CD4-positive, alpha-beta memory T cell (primary cell): ENCODE measurements around the gene ZNF710. TPM values are rescaled to one million over a fixed set of nuclear protein-coding genes. Genes with fewer than 3 reads are reported as not detected.

Experiments used
- CTCF ChIA-PET: fragments of 350-600 bp; sonication (Branson Sonifier 250); formaldehyde crosslinking; loops from one replicate; lab custom pipeline; 2021; ENCODE audit warnings: inconsistent platforms; ENCODE audit not compliant: partially characterized antibody; lab: Charles Lee
- POLR2A ChIA-PET: fragments of 350-600 bp; sonication (Branson Sonifier 250); formaldehyde crosslinking; loops from one replicate; lab custom pipeline; 2021; ENCODE audit not compliant: partially characterized antibody; lab: Charles Lee
- DNase-seq, 5 donors: peaks; one replicate each; pipeline versions ENCODE4 v3.0.0 to v3.0.0-alpha.2; 2020 to 2022; ENCODE audit warnings: mixed read lengths in 1 of 5
- H3K27ac ChIP-seq: one replicate; pipeline ENCODE4 v1.7.0; 2013; ENCODE audit warnings: low read depth, low read length
- H3K27me3 ChIP-seq: 2 replicates; pipeline ENCODE4 v1.7.0; 2013; ENCODE audit warnings: mild to moderate bottlenecking, low read length, moderate library complexity; ENCODE audit not compliant: insufficient read depth
- H3K36me3 ChIP-seq: 2 replicates; pipeline ENCODE4 v1.7.0; 2013; ENCODE audit warnings: mild to moderate bottlenecking, low read length, moderate library complexity; ENCODE audit not compliant: insufficient read depth
- H3K4me1 ChIP-seq: 2 replicates; pipeline ENCODE4 v1.7.0; 2013; ENCODE audit warnings: mild to moderate bottlenecking, low read length, moderate library complexity; ENCODE audit not compliant: insufficient read depth
- H3K4me3 ChIP-seq, 2 donors: one replicate each; pipeline ENCODE4 v1.7.0; 2013; ENCODE audit warnings: low read length in 2 of 2, mild to moderate bottlenecking in 1 of 2
- H3K9me3 ChIP-seq, 2 donors: one replicate each; pipeline ENCODE4 v1.7.0; 2013; ENCODE audit warnings: low read length in 2 of 2, control low read depth in 1 of 2; ENCODE audit not compliant: control insufficient read depth in 1 of 2
- H3K27ac Mint-ChIP-seq, 7 donors: one replicate each; pipeline ENCODE4 v1.8.0; 2020 to 2021; ENCODE audit warnings: mixed read lengths in 7 of 7, mild to moderate bottlenecking in 6 of 7, inconsistent platforms in 3 of 7, moderate library complexity in 3 of 7
- H3K27me3 Mint-ChIP-seq, 2 donors: one replicate each; pipeline ENCODE4 v1.8.0; 2020 to 2021; ENCODE audit warnings: mixed read lengths in 2 of 2
- H3K36me3 Mint-ChIP-seq, 2 donors: one replicate each; pipeline ENCODE4 v1.8.0; 2020 to 2021; ENCODE audit warnings: mixed read lengths in 2 of 2, inconsistent platforms in 1 of 2, mild to moderate bottlenecking in 1 of 2
- H3K4me1 Mint-ChIP-seq, 4 donors: one replicate each; pipeline ENCODE4 v1.8.0; 2020 to 2021; ENCODE audit warnings: mixed read lengths in 4 of 4, mild to moderate bottlenecking in 1 of 4
- H3K4me3 Mint-ChIP-seq, 8 donors: one replicate each; pipeline ENCODE4 v1.8.0; 2020 to 2021; ENCODE audit warnings: mixed read lengths in 8 of 8, mild to moderate bottlenecking in 7 of 8, moderate library complexity in 6 of 8, inconsistent platforms in 3 of 8
- H3K9me3 Mint-ChIP-seq, 8 donors: one replicate each; pipeline ENCODE4 v1.8.0; 2020 to 2021; ENCODE audit warnings: mixed read lengths in 8 of 8, mild to moderate bottlenecking in 5 of 8, inconsistent platforms in 3 of 8, moderate library complexity in 1 of 8
- intact Hi-C: fragments of 100-400 bp; cut with micrococcal nuclease; formaldehyde crosslinking; loops from one replicate; pipeline ENCODE4 v1.15.1; 2023
- polyA plus RNA-seq, 2 donors: library from polyadenylated mRNA; unstranded; fragments of 300-500 nt; fragmentation: Illumina TruSeq; gene quantifications; one replicate each; pipeline ENCODE4 v1.2.3, GENCODE V29; 2021
- total RNA-seq, 2 experiments: library from RNA; stranded (reverse); gene quantifications; one replicate each; pipeline ENCODE4 v1.2.3, GENCODE V29; 2021

The ZNF710 gene
- total and polyA plus RNA-seq, 4 experiments from 2014 or later, result 0.10 to 19.7 (median 10.9) TPM

DNA sequence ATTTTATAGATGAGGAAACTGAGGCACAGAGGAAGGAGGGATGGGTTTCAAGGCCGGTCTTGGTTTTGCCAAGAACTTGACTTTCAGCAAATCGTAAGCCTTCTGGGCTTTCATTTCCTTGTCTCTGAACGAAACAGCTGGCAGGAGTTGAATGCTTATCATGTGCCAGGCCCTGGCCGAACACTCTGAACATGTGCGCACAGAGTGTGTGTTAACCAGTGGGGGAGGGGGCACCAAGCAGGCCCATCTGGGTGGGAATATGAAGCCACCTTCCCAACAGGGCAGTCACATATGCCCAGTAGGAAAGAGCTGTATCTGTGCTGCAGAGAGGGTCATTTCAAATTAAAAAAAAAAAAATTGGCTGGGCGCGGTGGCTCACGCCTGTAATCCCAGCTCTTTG is 29.3 kb downstream of the ZNF710 start:
- peak overlapping the region in 3 of 7 donors; percentile 1 to 79 (median 65) for H3K27ac Mint-ChIP-seq
- peaks cover 47% of the 10 kb centered on the region for H3K4me1 ChIP-seq
- H3K36me3 Mint-ChIP-seq, result peaks cover 0 to 5% of the 10 kb centered on the region in 2 donors
- H3K36me3 ChIP-seq, result no peaks in the 10 kb centered on the region
- ChIA-PET POLR2A (interaction anchor here (0.9 to 1.9 kb wide), 4 partner anchors 17 to 136 kb away, joined by 3 to 7 read pairs (median 4); partner anchors contain the start of genes AP3S2 and IDH2), CTCF (interaction anchor here (3.1 to 4.0 kb wide), 2 partner anchors 11 to 40 kb away, joined by 11 to 19 read pairs; no protein-coding TSS in a partner anchor)
- no peaks in the 10 kb centered on the region for H3K27me3 Mint-ChIP-seq
- H3K4me3 Mint-ChIP-seq, result peak overlapping the region in 1 of 8 donors; percentile 21
- intact Hi-C loops, result no loop called here
- DNase-seq, result no peak
- H3K27me3 ChIP-seq, result no peaks in the 10 kb centered on the region
- H3K27ac ChIP-seq, result no peak overlapping the region
- no peaks in the 10 kb centered on the region for H3K9me3 ChIP-seq
- peaks cover 31 to 50% (median 40%) of the 10 kb centered on the region in 4 donors for H3K4me1 Mint-ChIP-seq
- H3K4me3 ChIP-seq, result no peak overlapping the region
- H3K9me3 Mint-ChIP-seq, result peaks cover 0 to 7% (median under 1%) of the 10 kb centered on the region in 8 donors

DNA sequence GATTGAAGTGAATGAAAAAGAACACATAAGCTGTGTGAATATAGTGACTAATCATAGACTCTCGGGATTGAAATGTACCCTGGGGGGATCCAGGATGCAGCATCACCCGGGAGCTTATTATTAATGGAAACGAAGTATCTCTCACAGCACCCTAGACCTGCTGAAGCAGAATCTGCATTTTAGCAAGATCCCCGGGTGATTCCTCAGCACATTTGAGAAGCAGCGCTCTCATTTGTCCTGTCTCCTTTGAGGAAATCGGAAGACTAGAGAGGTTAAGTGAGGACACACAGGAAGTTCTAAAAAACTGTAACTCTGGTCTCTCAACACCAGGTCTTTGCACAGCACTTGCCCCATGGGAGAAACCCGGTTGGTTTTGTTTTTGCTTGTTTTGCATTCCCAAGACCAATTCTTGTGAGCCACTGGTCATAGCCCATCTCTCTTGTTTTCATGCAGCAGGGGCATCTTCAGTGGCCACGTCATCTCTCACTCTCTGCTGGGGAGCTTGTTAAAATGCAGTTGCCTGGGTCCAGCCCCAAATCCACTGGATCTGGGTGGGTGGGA is 30.2 kb downstream of the ZNF710 start:
- DNase-seq, result peak in 3 of 5 donors; percentile 16 to 32 (median 25)
- Mint-ChIP-seq H3K27me3 (no peaks in the 10 kb centered on the region), H3K27ac (peak overlapping the region; percentile 61 to 85 (median 76)), H3K4me1 (peaks cover 33 to 59% (median 48%) of the 10 kb centered on the region in 4 donors), H3K4me3 (peak overlapping the region in 7 of 8 donors; percentile 39 to 80 (median 63)), H3K9me3 (peaks cover 0 to 7% (median under 1%) of the 10 kb centered on the region in 8 donors), H3K36me3 (peaks cover 0 to 5% of the 10 kb centered on the region in 2 donors)
- ChIA-PET POLR2A (interaction anchor here (1.3 to 4.4 kb wide), 4 partner anchors 18 to 141 kb away, joined by 4 to 19 read pairs (median 6); partner anchors contain the start of gene AP3S2), CTCF (interaction anchor here (1.0 to 4.0 kb wide), 4 partner anchors 12 to 156 kb away, joined by 3 to 19 read pairs (median 7); no protein-coding TSS in a partner anchor)
- intact Hi-C loops, result no loop called here
- Histone ChIP-seq H3K27me3 (no peaks in the 10 kb centered on the region), H3K4me1 (peaks cover 52% of the 10 kb centered on the region), H3K9me3 (no peaks in the 10 kb centered on the region), H3K4me3 (no peak overlapping the region), H3K36me3 (no peaks in the 10 kb centered on the region), H3K27ac (no peak overlapping the region)

DNA sequence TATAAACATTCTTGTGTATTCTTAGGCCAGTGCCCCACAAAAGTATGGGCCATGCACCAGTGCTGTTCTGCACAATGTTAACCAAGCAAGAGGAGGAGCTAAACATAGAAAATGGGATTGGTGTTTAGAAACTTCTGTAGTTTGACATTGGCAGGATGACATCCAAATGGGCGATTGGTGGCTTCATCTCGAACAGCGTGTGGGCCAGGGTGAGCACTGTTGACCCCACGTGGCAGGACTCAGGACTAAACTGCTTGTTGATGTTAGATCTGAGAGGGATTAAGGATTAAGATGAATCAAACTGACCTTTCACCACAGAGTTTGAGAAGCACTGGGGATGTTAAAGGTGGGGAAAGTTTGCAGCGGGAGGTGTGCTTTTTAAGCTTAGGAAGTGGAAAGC is 31.9 kb downstream of the ZNF710 start:
- H3K27ac ChIP-seq, result peak overlapping the region; percentile 12
- ChIA-PET CTCF (interaction anchor here (1.9 to 4.0 kb wide), 3 partner anchors 14 to 38 kb away, joined by 6 to 19 read pairs (median 11); no protein-coding TSS in a partner anchor), POLR2A (interaction anchor here (0.5 to 4.4 kb wide), 6 partner anchors 14 to 139 kb away, joined by 3 to 19 read pairs (median 5); partner anchors contain the start of genes AP3S2 and ZNF710)
- no peak for DNase-seq
- H3K27me3 Mint-ChIP-seq, result no peaks in the 10 kb centered on the region
- peak overlapping the region; percentile 16 to 91 (median 68) for H3K27ac Mint-ChIP-seq
- peaks cover 40 to 73% (median 60%) of the 10 kb centered on the region in 4 donors for H3K4me1 Mint-ChIP-seq
- H3K36me3 ChIP-seq, result no peaks in the 10 kb centered on the region
- H3K4me1 ChIP-seq, result peaks cover 68% of the 10 kb centered on the region
- peaks cover 0 to 5% of the 10 kb centered on the region in 2 donors for H3K36me3 Mint-ChIP-seq
- intact Hi-C loops, result no loop called here
- H3K9me3 ChIP-seq, result no peaks in the 10 kb centered on the region
- H3K4me3 ChIP-seq, result no peak overlapping the region
- H3K4me3 Mint-ChIP-seq, result peak overlapping the region in 6 of 8 donors; percentile 28 to 65 (median 43)
- no peaks in the 10 kb centered on the region for H3K27me3 ChIP-seq
- H3K9me3 Mint-ChIP-seq, result peaks cover 0 to 7% (median under 1%) of the 10 kb centered on the region in 8 donors

DNA sequence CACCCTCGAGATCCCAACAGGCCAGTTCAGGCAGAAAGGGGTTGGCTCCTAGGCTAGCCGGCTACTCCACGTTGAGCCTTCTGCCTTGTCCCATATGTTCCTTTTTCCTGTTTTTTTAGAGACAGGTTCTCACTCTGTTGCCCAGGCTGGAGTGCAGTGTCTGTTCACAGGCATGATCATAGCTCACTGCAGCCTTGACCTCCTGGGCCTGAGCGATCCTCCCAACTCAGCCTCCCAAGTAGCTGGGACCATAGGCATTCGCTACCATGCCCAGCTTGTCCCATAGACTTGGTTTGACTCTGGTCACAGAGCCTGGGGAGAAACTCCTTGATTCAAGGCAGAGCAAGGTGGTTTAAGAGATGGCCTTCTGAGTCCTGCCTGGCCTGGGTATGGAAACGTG is 32.3 kb downstream of the ZNF710 start:
- Mint-ChIP-seq H3K27ac (peak overlapping the region in 6 of 7 donors; percentile 16 to 96 (median 72)), H3K36me3 (peaks cover 0 to 5% of the 10 kb centered on the region in 2 donors), H3K4me3 (peak overlapping the region in 5 of 8 donors; percentile 65 to 84 (median 71)), H3K9me3 (peaks cover 0 to 2% (median 0%) of the 10 kb centered on the region in 8 donors), H3K4me1 (peaks cover 40 to 76% (median 62%) of the 10 kb centered on the region in 4 donors), H3K27me3 (no peaks in the 10 kb centered on the region)
- Histone ChIP-seq H3K27me3 (no peaks in the 10 kb centered on the region), H3K4me3 (no peak overlapping the region), H3K27ac (peak overlapping the region; percentile 12), H3K9me3 (no peaks in the 10 kb centered on the region), H3K4me1 (peaks cover 70% of the 10 kb centered on the region), H3K36me3 (no peaks in the 10 kb centered on the region)
- POLR2A ChIA-PET, result interaction anchor here (1.1 to 4.4 kb wide), 8 partner anchors 10 to 140 kb away, joined by 3 to 19 read pairs (median 5); partner anchors contain the start of genes AP3S2 and ZNF710
- intact Hi-C loops, result no loop called here
- CTCF ChIA-PET, result interaction anchor here (0.8 to 3.1 kb wide), 3 partner anchors 14 to 38 kb away, joined by 3 to 11 read pairs (median 6); no protein-coding TSS in a partner anchor
- no peak for DNase-seq

DNA sequence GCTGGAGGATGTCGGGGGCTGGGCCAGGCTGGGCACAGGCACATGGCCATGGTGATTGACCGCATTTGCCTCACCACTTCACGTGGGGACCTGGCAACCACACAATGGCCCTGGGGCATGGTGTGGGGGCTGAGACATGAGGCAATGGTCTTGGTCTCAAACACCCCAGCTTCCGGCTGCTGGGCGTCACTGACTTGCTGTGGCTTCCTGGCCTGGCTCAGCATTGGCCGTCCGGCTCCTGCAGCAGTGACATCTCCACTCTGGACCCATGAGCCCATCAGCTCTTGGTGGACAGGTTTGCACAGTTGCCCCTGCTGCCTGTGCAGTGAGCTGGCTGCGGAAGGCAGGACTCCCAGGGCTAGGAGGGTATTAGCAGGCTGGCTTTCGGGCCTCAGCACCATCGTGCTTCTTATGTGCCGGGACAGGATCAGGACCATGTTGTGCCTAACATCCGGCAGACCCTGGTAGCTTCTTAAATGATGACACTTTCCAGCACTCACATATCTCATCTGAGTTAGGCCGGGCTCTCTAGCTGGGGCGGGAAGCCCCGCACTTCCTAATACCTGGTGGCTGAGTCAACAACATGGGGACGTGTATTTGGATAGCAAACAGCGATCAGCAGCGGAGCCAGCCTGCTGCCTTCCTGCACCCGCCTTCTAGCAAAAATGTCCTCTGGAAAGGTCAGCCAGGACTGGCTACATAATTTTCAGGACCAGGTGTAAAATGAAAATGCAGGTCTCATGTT is 34.1 kb downstream of the ZNF710 start:
- Histone ChIP-seq H3K36me3 (no peaks in the 10 kb centered on the region), H3K27ac (peak overlapping the region; percentile 58), H3K27me3 (no peaks in the 10 kb centered on the region), H3K9me3 (no peaks in the 10 kb centered on the region), H3K4me1 (peaks cover 70% of the 10 kb centered on the region), H3K4me3 (peak overlapping the region; percentile 33 to 39)
- Mint-ChIP-seq H3K4me1 (peaks cover 43 to 90% (median 67%) of the 10 kb centered on the region in 4 donors), H3K36me3 (peaks cover 0 to 4% of the 10 kb centered on the region in 2 donors), H3K9me3 (peaks cover 0 to 2% (median 0%) of the 10 kb centered on the region in 8 donors), H3K4me3 (peak overlapping the region in 6 of 8 donors; percentile 62 to 86 (median 70)), H3K27ac (peak overlapping the region; percentile 60 to 96 (median 78)), H3K27me3 (no peaks in the 10 kb centered on the region)
- ChIA-PET POLR2A (interaction anchor here (0.7 to 4.4 kb wide), 9 partner anchors 10 to 198 kb away, joined by 3 to 19 read pairs (median 7); partner anchors contain the start of genes AP3S2, CIB1, GDPGP1 and ZNF710), CTCF (interaction anchor here (0.9 to 1.1 kb wide), 2 partner anchors 14 to 40 kb away, joined by 3 read pairs; no protein-coding TSS in a partner anchor)
- DNase-seq, result no peak
- intact Hi-C loops, result loop anchor here (2.0 kb wide), 2 partner anchors 22 to 36 kb away; no protein-coding TSS in a partner anchor

GRCh38 chr15:90035840-90036230 is 34.7 kb downstream of the ZNF710 start:
- Mint-ChIP-seq H3K27me3 (no peaks in the 10 kb centered on the region), H3K36me3 (peaks cover 0 to 4% of the 10 kb centered on the region in 2 donors), H3K4me1 (peaks cover 46 to 91% (median 70%) of the 10 kb centered on the region in 4 donors), H3K4me3 (peak overlapping the region in 2 of 8 donors; percentile 71 to 72), H3K27ac (peak overlapping the region in 6 of 7 donors; percentile 6 to 87 (median 62)), H3K9me3 (peaks cover 0 to 2% (median 0%) of the 10 kb centered on the region in 8 donors)
- H3K9me3 ChIP-seq, result no peaks in the 10 kb centered on the region
- no peak overlapping the region for H3K27ac ChIP-seq
- ChIA-PET POLR2A (no interaction called here), CTCF (no interaction called here)
- no peaks in the 10 kb centered on the region for H3K36me3 ChIP-seq
- DNase-seq, result no peak
- intact Hi-C loops, result loop anchor here (2.0 kb wide), 2 partner anchors 23 to 35 kb away; no protein-coding TSS in a partner anchor
- H3K27me3 ChIP-seq, result no peaks in the 10 kb centered on the region
- no peak overlapping the region for H3K4me3 ChIP-seq
- peaks cover 70% of the 10 kb centered on the region for H3K4me1 ChIP-seq
